Measurements from ENCODE around the gene CERCAM. TPM values are rescaled to one million over a fixed set of nuclear protein-coding genes. Genes with fewer than 3 reads are reported as not detected.

The CERCAM gene
- total RNA-seq, 4 donors from 2014 or later, result 3.7 to 26.2 (median 11.3) TPM

GRCh38 chr9:128393145-128393775 is 27.4 kb upstream of the CERCAM start:
- Histone ChIP-seq H3K27ac (no peak overlapping the region), H3K36me3 (peaks cover 46% of the 10 kb centered on the region), H3K4me3 (no peak overlapping the region), H3K4me1 (peaks cover 10% of the 10 kb centered on the region), H3K9me3 (no peaks in the 10 kb centered on the region), H3K27me3 (no peaks in the 10 kb centered on the region)
- 85% methylated on average over 30 of the region's 56 CpGs for WGBS
- TF ChIP-seq CTCF (IDR thresholded peaks at IDR 0.05) (no peak), POLR2AphosphoS5 (IDR thresholded peaks at IDR 0.05) (no peak), EP300 (IDR thresholded peaks at IDR 0.05) (no peak), POLR2A (IDR thresholded peaks at IDR 0.05) (no peak)
- no peak for DNase-seq (ENCODE audit: low spot score in 2 of 2)

- DNase-seq (ENCODE audit: low spot score in 2 of 2), result no peak
- H3K27me3 ChIP-seq, result no peaks in the 10 kb centered on the region
- no peaks in the 10 kb centered on the region for H3K9me3 ChIP-seq
- TF ChIP-seq CTCF (IDR thresholded peaks at IDR 0.05), result no peak
- TF ChIP-seq POLR2A (IDR thresholded peaks at IDR 0.05), result no peak
- no peak for TF ChIP-seq POLR2AphosphoS5 (IDR thresholded peaks at IDR 0.05)
- no peak for TF ChIP-seq EP300 (IDR thresholded peaks at IDR 0.05)
- no peak overlapping the region for H3K27ac ChIP-seq
- H3K36me3 ChIP-seq, result peaks cover 39% of the 10 kb centered on the region
- peaks cover 10% of the 10 kb centered on the region for H3K4me1 ChIP-seq
- 65% methylated on average over 6 of the region's 7 CpGs for WGBS
- no peak overlapping the region for H3K4me3 ChIP-seq
Measured at GRCh38 chr9:128393970-128394369, 26.7 kb upstream of the CERCAM start.

GRCh38 chr9:128394379-128395168 is 26.1 kb upstream of the CERCAM start:
- Histone ChIP-seq H3K36me3 (peaks cover 33% of the 10 kb centered on the region), H3K27me3 (no peaks in the 10 kb centered on the region), H3K9me3 (no peaks in the 10 kb centered on the region), H3K27ac (no peak overlapping the region), H3K4me1 (peaks cover 10% of the 10 kb centered on the region), H3K4me3 (no peak overlapping the region)
- no peak for DNase-seq (ENCODE audit: low spot score in 2 of 2)
- TF ChIP-seq EP300 (IDR thresholded peaks at IDR 0.05) (no peak), POLR2AphosphoS5 (IDR thresholded peaks at IDR 0.05) (no peak), CTCF (IDR thresholded peaks at IDR 0.05) (no peak), POLR2A (IDR thresholded peaks at IDR 0.05) (no peak)
- WGBS, result 49% methylated on average over 9 of the region's 9 CpGs

- H3K9me3 ChIP-seq, result no peaks in the 10 kb centered on the region
- peaks cover 14% of the 10 kb centered on the region for H3K36me3 ChIP-seq
- H3K4me3 ChIP-seq, result peak overlapping the region; percentile 0
- no peak overlapping the region for H3K27ac ChIP-seq
- no peaks in the 10 kb centered on the region for H3K27me3 ChIP-seq
- TF ChIP-seq EP300 (IDR thresholded peaks at IDR 0.05), result no peak
- no peak for TF ChIP-seq POLR2A (IDR thresholded peaks at IDR 0.05)
- no peak for TF ChIP-seq POLR2AphosphoS5 (IDR thresholded peaks at IDR 0.05)
- no peak for TF ChIP-seq CTCF (IDR thresholded peaks at IDR 0.05)
- peaks cover 10% of the 10 kb centered on the region for H3K4me1 ChIP-seq
- WGBS, result 8% methylated on average over 19 of the region's 19 CpGs
- DNase-seq (ENCODE audit: low spot score in 2 of 2), result no peak
Measured at GRCh38 chr9:128396970-128397613, 23.6 kb upstream of the CERCAM start.

- Histone ChIP-seq H3K9me3 (no peaks in the 10 kb centered on the region), H3K27me3 (no peaks in the 10 kb centered on the region), H3K27ac (no peak overlapping the region), H3K4me3 (no peak overlapping the region), H3K36me3 (peaks cover 6% of the 10 kb centered on the region), H3K4me1 (peaks cover 10% of the 10 kb centered on the region)
- WGBS, result 74% methylated on average over 2 of the region's 7 CpGs
- TF ChIP-seq EP300 (IDR thresholded peaks at IDR 0.05), result no peak
- TF ChIP-seq POLR2A (IDR thresholded peaks at IDR 0.05), result no peak
- no peak for TF ChIP-seq CTCF (IDR thresholded peaks at IDR 0.05)
- TF ChIP-seq POLR2AphosphoS5 (IDR thresholded peaks at IDR 0.05), result no peak
- DNase-seq (ENCODE audit: low spot score in 2 of 2), result no peak
Measured at GRCh38 chr9:128397831-128398230, 22.8 kb upstream of the CERCAM start.

All from suprapubic skin (tissue), 4 donors.